Activated CD8-positive, alpha-beta memory T cell treated with anti-CD3 and anti-CD28 coated beads for 4 hours (primary cell): ENCODE data around the gene CAMTA1.

Experiments used
- DNase-seq, 2 donors: peaks; one replicate each; pipeline ENCODE4 v3.0.0-alpha.2; 2020; ENCODE audit warnings: low read depth in 2 of 2

Gene CAMTA1

GRCh38 chr1:7554385-7555235, 769.4 kb downstream of the CAMTA1 start:
- no peak for DNase-seq

- DNase-seq = no peak
Measured at GRCh38 chr1:7555391-7556185, 770.3 kb downstream of the CAMTA1 start.

GRCh38 chr1:7557301-7557891, 772.1 kb downstream of the CAMTA1 start:
- no peak for DNase-seq

- no peak for DNase-seq
Measured at GRCh38 chr1:7558041-7558461, 772.8 kb downstream of the CAMTA1 start.

- DNase-seq = no peak
Measured at GRCh38 chr1:7558481-7558880, 773.2 kb downstream of the CAMTA1 start.

GRCh38 chr1:7558921-7559869, 773.9 kb downstream of the CAMTA1 start:
- no peak for DNase-seq

GRCh38 chr1:7560128-7560527, 774.9 kb downstream of the CAMTA1 start:
- no peak for DNase-seq

- DNase-seq = no peak
Measured at GRCh38 chr1:7560601-7561181, 775.4 kb downstream of the CAMTA1 start.

- no peak for DNase-seq
Measured at GRCh38 chr1:7561331-7561921, 776.2 kb downstream of the CAMTA1 start.

GRCh38 chr1:7561936-7562728, 776.9 kb downstream of the CAMTA1 start:
- DNase-seq = no peak

GRCh38 chr1:7562729-7563605, 777.7 kb downstream of the CAMTA1 start:
- no peak for DNase-seq

- DNase-seq = no peak
Measured at GRCh38 chr1:7564137-7564536, 778.9 kb downstream of the CAMTA1 start.

- DNase-seq = no peak
Measured at GRCh38 chr1:7565099-7565750, 780.0 kb downstream of the CAMTA1 start.

- no peak for DNase-seq
Measured at GRCh38 chr1:7566417-7567375, 781.4 kb downstream of the CAMTA1 start.

- no peak for DNase-seq
Measured at GRCh38 chr1:7567376-7567775, 782.1 kb downstream of the CAMTA1 start.

GRCh38 chr1:7568053-7568452, 782.8 kb downstream of the CAMTA1 start:
- no peak for DNase-seq

GRCh38 chr1:7568901-7569524, 783.8 kb downstream of the CAMTA1 start:
- DNase-seq = no peak
